Stimulated activated CD8-positive, alpha-beta memory T cell treated with anti-CD3 and anti-CD28 coated beads, Interleukin-4, amount 100 ng/mL, for 4 hours (primary cell): ENCODE measurements around the gene CLDN18.

Source experiments
- DNase-seq, 2 donors: peaks; one replicate each; pipeline ENCODE4 v3.0.0-alpha.2; 2020; ENCODE audit warnings: low read depth in 2 of 2, low spot score in 1 of 2

Gene CLDN18

GRCh38 chr3:138009476-138010272 is at the start of gene CLDN18:
Gene CLDN18, plus strand, starts transcription at chr3:138010165. Its CDS starts 61 bp downstream, at chr3:138010226.
- no peak for DNase-seq

- DNase-seq: no peak
Observed at GRCh38 chr3:137962251-137962650, 47.7 kb upstream of the CLDN18 start.

GRCh38 chr3:137963463-137963862 is 46.5 kb upstream of the CLDN18 start:
- DNase-seq: no peak

DNA sequence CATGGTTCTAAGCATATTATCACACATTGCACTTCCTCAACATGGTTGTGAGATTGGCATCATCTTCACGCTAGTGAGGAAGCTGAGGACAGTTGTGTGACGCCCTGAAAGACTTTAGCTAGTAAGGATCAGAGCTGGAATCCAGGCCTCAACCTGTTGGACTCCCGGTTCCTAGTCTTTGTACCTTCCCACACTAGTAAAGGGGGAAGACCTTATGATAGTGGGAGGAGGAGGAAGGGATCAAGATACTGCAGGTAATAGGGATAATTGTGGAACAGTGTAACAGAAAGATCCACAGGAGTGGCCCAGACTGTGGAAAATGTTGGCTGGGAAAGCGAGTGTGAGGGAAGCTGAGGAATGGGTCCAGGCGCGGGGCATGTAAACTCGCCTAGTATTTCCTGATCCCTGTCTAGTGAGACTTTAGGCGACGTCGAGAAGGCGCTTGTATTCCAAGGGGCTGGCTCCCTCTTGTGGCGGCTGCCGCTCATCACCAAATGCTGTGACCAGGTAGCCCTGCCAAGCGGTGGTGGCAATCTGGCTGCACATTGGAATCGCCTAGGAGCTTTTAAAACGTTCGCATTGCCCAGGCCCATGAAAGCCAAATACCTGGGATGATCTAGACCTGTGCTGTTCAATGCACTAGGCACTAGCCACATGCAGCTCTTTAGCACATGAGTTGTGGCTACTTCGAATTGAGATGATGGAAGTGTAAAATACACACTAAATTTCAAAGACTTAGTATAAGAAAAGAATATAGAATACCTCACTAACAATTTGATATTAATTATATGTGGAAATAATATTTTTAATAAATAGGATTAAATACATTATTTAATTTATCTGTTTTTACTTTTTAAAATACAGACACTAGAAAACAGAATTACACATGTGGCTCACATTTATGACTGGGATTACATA is 38.8 kb upstream of the CLDN18 start:
- DNase-seq: no peak

GRCh38 chr3:137972396-137972795 is 37.6 kb upstream of the CLDN18 start:
- no peak for DNase-seq

DNA sequence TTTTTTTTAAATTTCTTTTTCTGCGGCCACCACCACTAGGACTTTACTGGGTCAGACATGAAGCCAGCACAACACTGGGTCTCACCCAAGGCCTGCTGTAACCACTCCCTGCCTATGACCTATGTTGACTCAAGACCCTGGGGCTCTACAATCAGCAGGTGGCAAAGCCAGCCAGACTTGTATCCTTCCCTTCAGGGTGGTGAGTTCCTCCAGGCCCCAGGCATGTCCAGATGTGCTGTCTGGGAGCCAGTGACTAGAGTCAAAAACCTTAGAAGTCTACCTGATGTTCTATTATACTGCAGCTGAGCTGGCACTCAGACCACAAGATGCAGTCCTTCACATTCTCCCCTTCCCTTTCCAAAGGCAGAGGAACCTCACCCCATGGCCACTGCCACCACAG is 31.6 kb upstream of the CLDN18 start:
- DNase-seq: no peak

DNA sequence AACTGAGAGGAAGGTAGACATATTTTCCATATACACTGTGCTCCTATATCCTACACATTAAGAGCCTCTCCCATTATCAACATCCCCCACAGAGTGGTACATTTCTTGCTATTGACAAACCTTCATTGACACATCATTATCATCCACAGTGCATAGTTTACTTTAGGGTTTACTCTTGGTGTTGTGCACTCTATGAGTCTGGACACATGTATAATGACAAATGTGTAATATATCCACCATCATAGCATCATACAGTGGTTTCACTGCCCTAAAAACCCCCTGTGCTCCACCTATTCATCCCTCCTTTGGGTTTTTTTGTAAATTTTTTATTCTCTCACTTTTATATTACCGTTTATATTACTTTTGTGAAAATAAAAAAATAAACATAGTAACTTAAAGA is 22.2 kb upstream of the CLDN18 start:
- no peak for DNase-seq

GRCh38 chr3:137988152-137988551 is 21.8 kb upstream of the CLDN18 start:
- DNase-seq: no peak

DNA sequence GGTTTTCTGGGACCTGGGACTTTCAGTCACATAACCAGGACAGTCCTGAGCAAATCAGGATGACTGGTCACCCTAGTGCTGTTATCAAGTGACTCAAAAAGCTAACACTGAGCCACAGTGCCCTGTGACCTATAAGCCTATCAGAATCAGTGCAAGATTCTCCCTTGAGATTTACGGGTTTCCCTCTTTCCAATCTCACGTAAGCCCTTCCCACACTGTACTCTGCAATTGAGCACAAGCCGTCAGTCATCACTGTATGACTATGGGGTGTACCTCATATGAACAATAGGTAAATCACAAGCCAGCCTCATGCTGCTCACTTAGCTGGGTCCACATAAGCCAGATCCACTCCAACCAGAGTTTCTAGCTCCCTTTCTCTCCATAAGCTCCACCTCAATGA is 21.0 kb upstream of the CLDN18 start:
- no peak for DNase-seq

DNA sequence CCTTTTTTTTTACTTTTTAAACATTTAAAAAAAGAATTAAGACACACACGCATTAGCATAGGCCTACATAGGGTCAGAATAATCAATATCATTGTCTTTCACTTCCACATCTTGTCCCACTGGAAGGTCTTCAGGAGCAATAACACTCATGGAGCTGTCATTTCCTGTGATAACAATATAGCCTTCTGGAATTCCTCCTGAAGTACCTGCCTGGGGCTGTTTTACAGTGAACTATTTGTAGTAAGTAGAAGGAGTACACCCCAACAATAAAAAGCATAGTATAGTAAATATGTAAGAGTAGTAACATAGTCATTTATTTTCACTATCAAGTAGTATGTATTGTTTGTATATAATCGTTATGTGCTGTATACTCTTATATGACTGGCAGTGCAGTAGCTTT is 19.5 kb upstream of the CLDN18 start:
- no peak for DNase-seq

DNA sequence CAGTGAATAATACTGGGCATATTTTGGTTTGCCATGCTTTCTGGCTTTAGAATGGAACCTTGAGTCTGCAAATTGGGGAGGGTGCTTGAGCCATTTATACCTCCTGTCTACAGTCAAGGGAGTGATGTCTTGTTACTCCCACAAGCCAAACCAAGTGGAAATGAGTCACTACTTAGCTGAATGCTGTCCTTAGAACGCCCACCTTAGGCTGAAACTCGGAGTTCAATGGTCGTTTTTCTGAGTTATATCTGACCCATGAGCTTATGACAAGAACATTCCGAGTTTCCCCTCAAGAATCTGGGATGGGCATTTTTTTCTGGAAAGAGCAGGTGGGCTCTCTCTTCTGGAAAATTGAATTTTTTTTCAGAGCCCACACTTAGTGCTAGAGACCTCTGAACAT is 17.4 kb upstream of the CLDN18 start:
- DNase-seq: no peak

DNA sequence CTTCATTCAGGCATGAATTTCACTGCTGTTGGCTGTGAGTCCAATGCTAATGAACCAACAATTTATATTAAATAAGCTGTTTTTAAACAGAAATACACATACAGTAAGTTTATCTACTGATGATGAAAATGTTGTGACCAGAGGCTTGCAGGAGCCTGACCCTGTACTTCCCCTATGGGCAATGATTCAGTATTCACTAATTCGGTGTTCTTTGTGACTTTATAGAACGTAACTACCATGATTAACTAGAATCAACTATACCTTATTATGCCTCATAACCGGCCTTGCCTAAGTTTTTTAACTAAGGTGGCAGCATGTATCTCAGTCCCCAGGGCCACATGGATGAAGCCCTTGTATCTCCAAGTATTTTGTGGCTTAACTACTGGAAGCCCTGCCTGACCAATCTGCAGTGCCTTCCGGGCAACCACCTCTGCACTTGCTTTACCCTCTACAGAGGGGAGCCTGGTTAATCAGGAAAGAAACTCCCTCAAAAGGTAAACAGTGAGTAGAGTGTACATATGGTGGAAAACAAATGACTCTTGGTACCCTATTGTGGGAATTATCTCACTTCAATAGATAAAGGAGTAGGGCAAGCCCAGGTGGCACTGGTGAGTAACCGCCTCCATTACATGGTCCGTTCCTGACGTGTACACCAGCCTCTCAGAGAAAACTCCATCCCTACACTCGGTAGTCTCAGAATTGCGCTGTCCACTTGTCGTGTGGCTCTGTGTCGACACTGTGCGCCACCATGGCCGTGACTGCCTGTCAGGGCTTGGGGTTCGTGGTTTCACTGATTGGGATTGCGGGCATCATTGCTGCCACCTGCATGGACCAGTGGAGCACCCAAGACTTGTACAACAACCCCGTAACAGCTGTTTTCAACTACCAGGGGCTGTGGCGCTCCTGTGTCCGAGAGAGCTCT is 11.6 kb upstream of the CLDN18 start:
- DNase-seq: no peak

DNA sequence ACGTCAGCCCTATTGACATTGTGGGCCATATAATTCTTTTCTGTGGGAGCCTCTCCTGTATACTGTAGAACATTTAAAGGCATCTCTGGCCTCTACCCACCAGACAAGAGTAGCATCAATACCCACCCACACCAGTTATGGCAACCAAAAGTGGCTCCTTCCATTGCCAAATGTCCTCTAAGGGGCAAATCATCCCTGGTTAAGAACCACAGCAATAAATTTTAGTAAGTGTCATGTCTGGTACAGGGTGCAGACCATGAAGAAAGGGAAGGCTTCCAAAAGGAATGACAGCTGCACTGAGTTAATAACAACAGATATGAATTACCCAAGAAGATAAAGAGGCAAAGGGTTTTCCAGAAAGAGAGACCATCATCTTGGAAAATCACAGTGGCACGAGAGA is 6.9 kb upstream of the CLDN18 start:
- DNase-seq: no peak

GRCh38 chr3:138005627-138006026 is 4.3 kb upstream of the CLDN18 start:
- DNase-seq: no peak

- DNase-seq: no peak
Observed at GRCh38 chr3:138007898-138008297, 2.1 kb upstream of the CLDN18 start.

- DNase-seq: no peak
Observed at GRCh38 chr3:138010273-138010590, 267 bp downstream of the CLDN18 start.

DNA sequence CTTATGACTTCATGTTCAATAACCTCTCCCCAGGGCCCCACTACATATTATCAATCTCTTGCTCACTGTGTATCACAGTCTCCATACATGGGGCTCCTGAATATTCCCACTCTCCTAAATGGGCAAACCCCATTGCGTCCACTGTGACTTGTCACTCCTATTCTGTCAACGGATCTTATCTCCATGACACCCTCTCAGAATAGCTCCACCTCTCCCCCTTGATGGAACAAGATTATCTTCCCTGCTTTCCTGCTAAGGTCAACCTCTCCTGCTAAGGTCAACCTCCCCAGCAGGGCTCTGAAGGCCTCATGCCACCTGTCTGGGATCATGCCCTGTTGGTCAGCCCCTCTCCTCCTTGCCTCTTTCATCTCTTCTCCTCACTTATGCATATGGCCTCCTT is 1.8 kb downstream of the CLDN18 start:
- DNase-seq: no peak

DNA sequence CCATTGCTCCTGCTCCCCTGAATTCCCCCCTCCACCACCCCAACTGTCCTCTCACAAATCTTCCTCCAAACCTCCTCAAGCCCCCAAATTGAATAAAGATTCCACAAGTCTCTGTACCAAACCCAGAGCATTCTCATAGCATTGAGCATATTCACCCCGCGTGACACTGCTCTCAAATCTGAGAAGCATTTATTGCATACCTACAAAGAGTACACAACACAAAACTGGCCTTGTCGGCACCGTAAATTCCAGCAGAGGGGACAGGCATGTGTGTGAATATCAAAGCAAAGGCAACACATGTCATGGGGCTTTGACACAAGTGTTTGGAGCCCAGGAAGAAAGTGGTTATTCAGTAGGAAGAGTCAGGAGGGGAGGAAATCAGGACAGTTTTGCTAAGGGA is 2.6 kb downstream of the CLDN18 start:
- no peak for DNase-seq

- no peak for DNase-seq
Observed at GRCh38 chr3:138016065-138016464, 6.1 kb downstream of the CLDN18 start.

- no peak for DNase-seq
Observed at GRCh38 chr3:138019281-138020069, 9.5 kb downstream of the CLDN18 start.

- DNase-seq: no peak
Observed at GRCh38 chr3:138023754-138024153, 13.8 kb downstream of the CLDN18 start.
